Activated CD4-positive, alpha-beta T cell treated with anti-CD3 and anti-CD28 coated beads for 4 hours (primary cell): Measurements from ENCODE around the gene SMARCAL1.

ENCODE experiments used
- DNase-seq, 2 donors: peaks; one replicate each; pipeline ENCODE4 v3.0.0-alpha.2; 2020

Gene SMARCAL1

DNA sequence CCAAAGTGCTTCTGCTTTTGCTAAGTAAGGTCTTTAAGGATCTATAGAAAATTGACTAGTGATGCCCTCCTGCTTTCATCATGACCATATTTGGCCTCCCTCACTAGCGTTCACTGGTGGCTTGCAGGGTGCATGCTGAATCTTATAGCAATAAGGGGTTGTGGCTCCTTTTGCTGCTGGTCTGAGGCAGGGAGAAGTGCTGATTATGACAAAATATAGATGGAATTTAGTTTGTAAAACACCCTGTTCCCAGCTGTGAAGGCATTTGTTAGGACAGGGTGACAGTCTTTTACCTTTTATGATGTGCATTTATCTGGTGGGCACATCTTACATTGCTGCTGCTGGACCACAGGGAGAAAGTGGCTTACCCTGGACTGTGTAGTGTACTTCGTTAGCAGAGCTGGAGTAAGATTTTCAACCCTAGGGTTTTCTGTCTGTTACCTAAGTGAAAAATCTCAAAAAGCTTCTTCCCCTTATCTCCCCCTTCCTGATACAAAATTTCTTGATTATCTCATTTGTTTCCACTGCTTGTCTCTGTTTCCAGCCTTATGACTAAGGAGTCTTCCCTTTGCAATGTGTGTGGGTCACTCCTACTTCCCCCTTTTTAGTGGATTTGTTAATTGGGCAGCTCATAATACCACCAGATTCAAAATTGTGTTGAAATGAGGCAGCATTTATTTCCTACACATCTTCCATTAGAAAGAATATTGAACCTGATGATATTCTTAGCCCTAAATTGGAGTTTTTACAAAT, 65.2 kb downstream of the SMARCAL1 start:
- DNase-seq: no peak

DNA sequence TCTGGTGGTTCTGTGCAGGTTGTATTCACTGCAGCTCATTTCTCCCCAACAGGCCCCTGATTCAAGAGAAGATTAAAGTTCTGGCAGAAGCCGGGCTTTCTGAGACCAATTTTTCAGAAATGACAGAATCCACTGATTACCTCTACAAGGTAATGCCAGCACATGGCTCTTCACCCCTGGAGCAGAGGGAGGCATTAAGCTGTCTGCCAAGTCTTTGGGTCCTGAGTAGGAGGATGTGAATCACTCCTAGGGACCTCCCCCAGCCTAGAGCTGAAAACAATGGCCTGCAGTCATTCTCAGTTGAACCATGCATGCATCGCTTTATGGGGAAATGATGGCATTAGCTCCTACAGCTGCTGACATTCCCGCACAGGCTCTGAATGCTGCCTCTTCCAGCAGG, 65.9 kb downstream of the SMARCAL1 start:
- no peak for DNase-seq

DNA sequence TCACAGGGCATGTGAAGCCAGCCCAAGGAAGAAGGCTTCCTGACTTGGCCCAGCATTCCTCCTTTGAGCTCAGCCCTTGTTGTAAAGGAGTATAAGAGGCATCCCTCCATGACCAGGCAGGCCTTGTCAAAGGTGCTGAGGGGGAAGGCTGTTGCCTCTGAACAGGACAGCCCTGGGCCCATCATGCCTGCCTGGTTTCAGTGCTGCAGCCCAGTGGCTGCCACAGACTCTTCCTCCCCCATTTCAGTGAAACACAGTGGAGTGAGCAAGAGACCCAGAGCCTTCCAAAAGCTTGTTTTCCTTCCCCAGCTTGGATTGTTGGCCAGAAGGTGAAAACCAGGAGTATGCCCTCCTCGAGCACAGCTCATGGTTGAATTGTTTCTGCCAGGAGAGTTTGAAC, 66.5 kb downstream of the SMARCAL1 start:
- DNase-seq: no peak

DNA sequence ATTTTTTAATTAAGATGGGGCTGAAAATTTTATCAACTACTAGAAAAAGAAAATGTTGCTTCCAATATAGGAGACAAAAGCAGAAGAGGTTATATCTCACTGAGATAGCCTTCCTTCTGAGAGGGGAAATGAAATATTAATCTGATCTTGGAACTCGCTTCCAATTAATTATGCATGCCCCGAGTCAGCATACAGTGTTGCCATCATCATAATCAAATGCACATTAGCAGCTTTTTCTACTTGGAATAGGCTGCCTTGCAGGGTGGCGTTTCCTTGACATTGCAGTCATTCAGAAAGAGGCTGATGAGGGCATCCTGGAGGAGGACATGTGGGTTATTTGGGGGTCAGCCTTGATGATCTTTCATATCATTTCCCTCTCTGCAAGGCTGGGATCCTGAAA, 67.9 kb downstream of the SMARCAL1 start:
- no peak for DNase-seq

DNA sequence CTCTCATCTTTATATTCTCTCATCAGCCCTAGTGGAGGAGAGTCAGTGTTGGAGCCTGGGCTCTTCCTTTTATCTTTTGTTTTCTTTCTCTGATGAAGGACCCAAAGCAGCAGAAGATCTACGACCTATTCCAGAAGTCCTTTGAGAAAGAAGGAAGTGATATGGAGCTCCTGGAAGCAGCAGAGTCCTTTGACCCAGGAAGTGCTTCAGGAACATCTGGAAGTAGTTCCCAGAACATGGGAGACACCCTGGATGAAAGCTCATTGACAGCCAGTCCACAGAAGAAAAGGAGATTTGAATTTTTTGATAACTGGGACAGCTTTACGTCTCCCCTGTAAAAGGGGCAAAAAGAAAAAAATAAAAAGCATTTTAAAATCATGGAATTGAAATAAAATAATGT, 70.4 kb downstream of the SMARCAL1 start:
- DNase-seq: no peak

DNA sequence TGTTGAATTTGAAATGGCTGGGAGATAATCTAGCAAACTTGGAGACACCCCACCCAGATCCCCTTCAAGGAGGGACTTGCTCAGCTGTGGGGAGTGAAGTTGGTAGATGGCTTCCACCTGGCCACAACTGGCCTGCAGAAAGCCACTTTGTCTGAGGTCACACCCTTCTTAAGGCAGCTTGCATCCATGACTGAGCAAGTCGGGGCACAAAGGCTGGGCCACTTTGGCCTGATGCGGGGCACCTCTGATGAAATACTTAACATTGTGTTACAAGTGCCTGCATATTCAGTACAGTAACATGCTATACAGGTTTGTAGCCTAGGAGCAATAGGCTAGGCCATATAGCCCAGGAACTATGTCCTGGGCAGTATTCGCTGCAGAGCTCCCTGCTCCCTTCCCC, 73.0 kb downstream of the SMARCAL1 start:
- no peak for DNase-seq

DNA sequence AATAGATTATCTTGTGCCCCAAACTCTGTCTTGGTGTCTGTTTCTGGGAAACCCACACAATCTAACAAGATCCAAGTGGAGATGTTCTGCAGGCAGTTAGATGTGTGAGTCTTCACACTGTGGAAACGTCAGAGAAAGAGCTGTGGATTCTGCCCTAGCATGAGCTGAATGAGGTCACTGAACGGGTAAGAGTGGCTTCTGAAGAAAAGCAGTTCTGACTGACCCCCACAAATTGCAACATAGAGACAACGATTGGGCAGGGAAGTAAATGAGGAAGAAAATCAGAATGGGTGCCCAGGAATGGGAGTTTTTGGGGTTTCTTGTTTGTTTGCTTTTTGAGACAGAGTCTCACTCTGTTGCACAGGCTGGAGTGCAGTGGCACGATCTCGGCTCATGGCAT, 73.5 kb downstream of the SMARCAL1 start:
- DNase-seq: no peak

DNA sequence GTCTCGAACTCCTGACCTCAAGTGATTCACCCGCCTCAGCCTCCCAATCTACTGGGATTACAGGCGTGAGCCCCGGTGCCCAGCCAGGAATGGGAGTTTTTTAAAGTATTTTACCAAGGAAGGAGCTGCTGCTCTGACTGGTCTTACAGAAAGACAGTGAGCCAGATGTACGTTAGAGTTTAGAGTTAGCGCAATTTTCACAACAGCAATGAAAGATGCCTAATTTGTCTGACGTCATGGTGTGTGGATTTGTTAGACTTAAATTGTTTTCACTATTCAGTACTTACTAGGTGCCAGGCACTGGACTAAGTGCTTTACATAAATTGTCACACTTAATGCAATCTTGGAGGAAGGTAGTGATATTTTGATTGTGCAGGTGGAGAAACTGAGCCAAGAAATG, 74.0 kb downstream of the SMARCAL1 start:
- no peak for DNase-seq

DNA sequence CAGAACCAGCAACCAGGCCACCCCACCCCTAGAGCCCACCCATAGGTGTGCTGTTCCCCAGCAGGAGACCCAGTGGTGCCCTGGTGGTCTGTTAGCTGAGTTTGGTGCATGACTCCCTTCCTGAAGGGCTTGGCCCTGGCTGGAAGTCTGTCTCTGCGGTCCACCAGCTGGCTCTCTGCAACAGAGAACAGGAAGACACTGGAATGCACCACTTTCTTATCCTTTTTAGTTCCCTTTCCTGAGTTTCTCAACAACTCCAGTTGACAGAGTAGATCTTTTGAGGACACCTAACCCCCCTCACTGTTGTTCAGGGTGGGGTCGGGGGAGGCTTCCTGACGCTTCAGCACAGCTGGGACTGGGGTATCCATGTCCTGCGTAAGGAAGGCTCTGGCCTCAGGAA, 74.4 kb downstream of the SMARCAL1 start:
- no peak for DNase-seq

DNA sequence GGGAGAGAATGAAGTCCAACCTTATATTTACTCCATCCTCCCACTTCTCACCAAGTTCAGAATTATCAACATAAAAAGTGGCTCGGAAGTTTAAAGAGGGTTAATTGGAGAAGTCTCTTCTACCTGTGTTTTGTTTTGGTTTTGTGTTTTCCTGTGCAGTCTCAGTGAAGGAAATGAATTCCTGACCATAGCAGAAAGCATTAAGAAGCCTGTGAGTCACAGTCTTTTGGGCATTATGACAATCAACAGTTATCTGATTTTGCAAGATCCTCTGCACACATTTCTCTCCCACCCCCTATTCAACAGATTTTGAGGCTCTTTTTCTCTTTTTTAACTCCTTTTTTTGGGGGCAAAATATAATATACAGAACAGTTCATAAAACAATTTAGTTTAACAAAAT, 77.8 kb downstream of the SMARCAL1 start:
- no peak for DNase-seq

DNA sequence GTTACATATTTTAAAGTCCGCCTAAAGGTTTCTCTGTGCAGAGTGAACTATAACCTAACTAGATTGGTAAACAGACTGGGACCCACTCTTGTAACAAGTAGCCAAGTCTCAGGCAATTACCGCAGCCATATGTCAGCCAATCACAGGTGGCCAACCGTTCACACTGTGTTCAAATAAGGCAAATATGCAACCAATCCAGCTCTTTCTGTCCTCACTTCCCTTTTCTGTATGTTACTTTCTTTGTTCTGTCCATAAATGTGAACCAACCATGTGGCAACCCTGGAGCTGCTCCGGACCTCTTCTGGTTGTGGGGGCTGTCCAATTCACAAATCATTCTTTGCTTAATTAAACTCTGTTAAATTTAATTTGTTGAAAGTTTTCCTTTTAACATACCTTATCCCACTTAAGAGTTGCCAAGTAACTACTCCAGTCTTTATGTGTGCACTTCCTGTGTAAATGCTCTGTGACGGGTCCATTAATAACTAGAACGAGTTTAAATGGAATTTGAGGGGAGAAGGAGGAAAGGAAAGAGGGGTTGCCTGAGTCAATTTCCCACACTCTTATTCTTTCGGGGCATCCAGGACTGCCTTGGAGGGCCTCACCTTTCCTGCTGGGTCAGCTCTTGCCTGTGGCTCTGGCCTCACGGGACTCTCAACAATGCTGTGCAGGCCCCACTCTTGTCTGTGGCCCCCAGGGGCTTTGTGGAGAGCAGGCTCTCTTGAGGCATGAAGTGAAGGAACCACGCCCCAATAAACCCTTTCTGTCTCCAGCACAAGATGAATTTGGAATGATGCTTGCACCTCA, 79.7 kb downstream of the SMARCAL1 start:
- no peak for DNase-seq

DNA sequence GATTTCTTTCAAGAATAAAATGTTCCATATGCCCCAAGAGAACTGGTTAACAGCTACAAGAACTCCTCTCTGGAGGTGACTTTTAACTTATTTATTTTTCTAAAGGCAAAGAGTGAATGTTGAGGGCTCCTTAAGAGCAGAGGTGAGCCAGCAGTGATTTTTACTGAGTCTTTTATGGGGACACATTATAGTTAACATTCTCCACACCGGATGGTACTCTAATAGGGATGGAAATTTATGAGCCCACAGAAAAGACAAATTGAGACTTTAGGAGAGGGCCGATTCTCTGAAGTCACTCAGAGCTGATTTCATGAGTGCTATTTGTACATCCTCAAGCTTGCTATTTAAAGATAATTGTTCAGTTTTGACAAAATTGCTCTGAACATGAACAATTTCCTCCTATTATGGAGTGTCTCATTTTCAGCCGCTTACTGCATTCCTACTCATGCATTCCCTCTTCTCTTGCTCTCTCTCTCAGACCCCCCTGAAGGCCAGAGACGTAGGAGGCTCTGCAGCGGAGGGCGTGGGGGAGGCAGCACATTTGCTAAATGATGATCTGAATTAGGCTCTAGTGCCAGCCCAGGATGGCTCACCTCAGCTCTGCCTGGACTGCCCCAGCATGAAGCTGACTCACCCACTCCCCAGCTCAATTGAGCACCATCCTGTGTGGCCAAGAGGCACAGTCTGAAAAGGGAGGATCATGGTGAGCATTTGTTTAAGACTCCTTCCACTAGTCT, 80.5 kb downstream of the SMARCAL1 start:
- DNase-seq: no peak

DNA sequence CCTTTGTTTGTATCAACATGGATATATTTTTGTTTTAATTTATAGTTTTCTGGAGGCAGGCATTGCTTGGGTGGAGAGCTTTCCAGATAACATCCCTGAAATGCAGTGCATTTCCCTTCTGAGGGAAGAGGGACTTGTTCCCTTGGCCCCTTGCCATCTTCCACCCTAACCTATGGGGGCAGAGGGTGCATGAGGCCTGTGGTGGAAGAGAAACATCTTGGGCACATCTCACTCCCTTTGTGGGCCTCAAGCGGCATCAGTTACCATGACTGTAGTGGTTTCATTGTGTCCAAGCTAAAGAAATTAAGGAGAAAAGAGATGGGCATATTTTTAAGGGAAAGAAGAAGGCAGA, 81.0 kb downstream of the SMARCAL1 start:
- DNase-seq: no peak

DNA sequence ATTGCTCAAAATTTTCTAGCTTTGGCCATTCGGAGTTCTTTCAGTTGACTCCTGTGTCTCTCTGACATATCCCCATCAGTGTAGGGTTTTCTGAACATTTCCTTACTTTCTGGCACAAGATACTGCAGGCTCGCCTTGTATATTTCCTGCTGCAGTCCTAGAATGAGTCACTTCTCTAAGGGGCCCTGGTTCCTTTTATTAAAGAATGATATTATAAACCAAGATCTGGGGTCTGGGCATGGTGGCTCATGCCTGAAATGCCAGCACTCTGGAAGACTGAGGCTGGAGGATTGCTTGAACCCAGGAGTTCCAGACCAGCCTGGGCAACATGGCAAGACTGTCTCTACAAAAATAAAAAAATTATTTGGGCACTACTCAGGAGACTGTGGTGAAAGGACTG, 83.4 kb downstream of the SMARCAL1 start:
- no peak for DNase-seq

DNA sequence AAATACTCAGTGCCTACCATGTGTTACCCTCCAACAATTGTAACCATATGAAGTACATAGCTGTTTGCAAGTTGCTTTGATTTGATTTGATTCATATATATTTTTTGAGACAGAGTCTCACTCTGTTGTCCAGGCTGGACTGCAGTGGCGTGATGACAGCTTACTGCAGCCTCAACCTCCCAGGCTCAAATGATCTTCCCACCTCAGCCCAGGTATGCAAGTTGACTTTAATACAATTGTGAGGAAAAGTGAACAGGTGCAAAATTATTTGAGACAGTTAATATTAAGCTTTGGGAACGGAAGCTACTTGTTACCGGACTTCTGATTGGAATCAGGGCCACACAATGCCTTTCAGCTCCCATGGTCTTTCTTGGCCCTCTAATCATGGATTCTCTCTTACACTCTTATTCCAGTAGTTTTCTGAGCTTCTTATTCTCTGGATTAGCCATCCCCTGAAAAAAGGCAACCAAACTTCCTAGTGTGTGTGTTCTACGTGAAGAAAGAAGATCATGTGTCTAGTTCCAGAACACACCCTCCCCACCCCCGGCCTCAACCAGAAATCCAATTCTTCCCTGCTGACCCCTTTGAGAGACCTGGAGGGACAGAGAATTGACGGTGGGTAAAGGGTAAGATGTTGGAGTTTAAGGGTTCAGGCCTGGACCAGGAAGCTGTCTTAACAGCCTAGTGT, 85.2 kb downstream of the SMARCAL1 start:
- DNase-seq: no peak

DNA sequence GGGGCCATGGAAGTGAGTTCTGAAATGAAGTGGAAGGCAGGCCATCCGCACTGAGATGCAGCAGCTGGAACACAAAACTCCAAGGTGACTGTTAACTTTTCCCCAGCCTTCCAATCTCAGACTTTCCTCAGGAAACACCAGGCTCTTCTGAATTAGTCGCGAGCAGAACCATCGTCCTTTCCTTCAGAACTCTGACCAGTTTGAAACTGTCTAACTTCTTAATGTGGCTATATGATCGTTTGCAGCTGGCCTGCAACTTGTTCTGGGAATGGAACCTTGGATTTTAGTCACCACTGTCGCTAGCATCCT, 85.7 kb downstream of the SMARCAL1 start:
- DNase-seq: no peak

DNA sequence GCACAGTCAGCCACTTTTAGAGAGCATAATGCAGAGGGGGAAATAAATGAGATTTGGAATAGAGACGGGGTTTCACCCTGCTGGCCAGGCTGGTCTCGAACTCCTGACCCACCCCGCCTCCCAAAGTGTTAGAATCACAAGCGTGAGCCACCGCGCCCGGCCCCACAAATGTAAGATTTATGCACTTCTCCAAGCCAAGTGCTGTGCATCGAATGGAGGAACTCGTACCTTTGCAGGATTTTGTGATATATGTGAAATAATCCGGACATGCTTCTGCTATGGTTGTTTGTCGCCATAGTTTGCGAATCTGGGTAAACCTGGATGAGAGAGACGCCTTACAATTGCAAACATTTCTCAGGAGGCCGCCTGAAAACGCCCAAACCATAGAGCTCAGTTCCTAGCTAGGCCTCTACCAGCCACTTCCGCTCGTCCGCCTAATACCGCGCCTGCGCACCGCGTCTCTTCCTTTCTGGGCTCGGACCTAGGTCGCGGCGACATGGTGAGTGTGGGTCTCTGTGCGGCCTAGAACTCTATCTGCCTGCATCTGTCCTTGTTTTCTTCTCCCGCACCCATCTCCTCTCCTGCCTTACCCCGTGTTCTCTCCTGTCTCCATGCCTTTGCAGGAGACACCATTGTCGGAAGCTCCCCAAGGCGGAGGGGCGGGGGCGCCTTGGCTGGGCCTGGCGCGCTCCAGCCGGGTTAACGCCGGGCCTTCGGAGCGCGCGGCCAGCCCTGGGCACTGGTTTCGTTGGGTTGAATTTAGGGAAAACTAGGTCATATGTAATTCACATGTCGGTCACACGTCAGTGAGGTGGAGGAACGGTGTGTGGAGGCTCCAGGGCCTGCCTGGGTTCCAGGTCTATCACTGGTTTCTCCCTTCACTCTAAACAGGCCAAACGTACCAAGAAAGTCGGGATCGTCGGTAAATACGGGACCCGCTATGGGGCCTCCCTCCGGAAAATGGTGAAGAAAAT, 86.4 kb downstream of the SMARCAL1 start, which contains the start of gene RPL37A:
RPL37A (plus strand) TSS at position 466 of the 974 bp plus-strand sequence; CDS start at position 497, 31 bp downstream.
- peak; percentile 88 to 90 for DNase-seq

DNA sequence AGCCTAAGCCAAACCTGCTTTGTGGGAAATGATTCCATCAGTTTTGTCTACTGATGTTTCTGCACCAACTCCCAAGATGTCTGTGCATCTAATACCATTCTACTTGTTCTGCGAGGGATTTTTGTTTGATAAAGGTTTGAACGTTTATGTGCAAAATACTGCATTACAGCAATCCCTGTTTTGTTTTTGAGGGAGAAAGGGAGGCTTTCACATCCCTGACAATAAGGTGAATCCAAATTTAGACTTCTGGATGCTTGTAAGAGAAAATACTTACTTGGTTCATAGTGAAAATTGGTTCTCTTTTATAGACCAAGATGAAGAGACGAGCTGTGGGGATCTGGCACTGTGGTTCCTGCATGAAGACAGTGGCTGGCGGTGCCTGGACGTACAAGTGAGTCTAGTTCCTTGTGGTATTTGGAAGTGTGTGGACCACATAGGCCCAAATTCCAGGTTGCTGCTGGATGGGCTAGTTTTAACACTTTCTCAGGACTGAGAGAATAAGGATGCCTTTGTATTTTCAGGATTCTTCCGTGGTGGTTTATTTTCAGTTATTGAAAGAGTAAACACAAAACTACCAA, 87.4 kb downstream of the SMARCAL1 start:
- no peak for DNase-seq

DNA sequence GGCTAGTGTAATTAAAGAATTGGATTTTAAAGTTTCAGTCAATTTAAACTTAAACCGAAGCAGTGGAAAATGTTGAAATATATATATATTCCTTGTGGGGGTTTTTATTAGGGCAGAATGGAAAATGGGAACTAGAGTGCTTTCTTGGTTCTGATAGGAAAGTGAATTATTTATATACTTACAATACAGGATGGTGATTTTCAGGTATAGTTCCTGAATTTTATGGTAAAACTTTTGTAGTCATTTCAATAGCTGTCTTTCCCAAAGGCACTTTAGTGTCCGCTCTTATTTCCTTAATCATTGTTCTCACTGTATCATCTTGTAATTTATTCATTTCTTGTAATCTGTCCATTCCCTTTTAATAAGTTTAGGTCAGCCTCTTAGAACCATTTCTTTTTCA, 88.3 kb downstream of the SMARCAL1 start:
- no peak for DNase-seq

DNA sequence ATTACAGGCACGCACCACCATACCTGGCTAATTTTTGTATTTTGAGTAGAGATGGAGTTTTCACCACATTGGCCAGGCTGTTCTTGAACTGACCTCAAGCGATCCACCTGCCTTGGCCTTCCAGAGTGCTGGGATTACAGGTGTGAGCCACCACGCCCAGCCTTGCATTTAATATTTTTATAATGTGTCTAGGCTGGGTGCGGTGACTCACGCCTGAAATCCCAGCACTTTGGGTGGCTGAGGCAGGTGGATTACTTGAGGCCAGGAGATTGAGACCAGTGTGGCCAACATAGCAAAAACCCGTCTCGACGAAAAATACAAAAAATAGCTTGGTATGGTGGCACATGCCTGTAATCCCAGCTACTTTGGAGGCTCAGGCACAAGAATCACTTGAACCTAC, 89.6 kb downstream of the SMARCAL1 start:
- DNase-seq: no peak

DNA sequence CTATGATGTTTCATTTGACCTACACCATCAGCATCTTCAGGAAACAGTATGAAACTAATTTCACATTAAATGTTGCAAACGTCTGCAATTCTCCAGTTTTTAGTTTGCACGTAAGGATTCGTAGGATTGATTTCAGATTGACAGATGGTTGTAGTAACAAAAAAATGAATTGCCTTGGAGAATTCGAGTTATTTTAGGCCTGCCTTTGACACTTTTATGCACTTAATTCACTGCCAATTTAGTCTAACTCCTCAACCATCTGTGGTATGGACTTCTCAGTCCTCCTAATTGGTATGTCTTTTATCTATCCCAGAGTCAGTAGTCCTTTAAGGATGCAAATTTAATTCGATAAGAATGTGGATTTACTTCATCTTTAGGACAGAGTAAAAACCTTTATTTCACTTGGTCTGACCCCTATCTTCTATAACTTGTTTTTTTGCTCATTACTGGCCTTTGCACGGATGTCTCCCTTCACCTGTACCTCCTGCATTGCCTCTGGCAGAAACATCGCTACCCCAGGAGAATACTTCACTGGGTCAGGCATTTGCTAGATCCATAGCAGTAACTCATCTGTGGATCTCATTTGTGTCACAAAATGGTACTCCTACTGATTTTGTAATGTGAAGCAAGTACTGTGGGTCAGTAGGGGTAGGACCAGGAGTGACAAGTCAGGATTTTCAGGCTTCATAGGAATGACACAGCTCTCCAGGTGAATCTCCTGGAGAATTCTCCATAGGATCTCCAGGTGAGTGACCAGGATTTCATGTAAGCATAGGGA, 90.3 kb downstream of the SMARCAL1 start:
- DNase-seq: no peak
